ENCODE data around the gene RNF7.
"Not testable (repeated sequence)": the region's sequence is repeated elsewhere in the genome, so short reads cannot be mapped to it uniquely, and the experiment has no call there.

Gene RNF7

GRCh38 chr3:141735770-141736465, 2.2 kb upstream of the RNF7 start:
- no peak for DNase-seq

GRCh38 chr3:141737093-141737492, 1.0 kb upstream of the RNF7 start:
- DNase-seq, result no peak

- no peak for DNase-seq
Measured at GRCh38 chr3:141737678-141738021, 448 bp upstream of the RNF7 start.

- peak; percentile 58 for DNase-seq
Measured at GRCh38 chr3:141738891-141739363, 829 bp downstream of the RNF7 start.

- DNase-seq, result no peak
Measured at GRCh38 chr3:141739731-141740130, 1.6 kb downstream of the RNF7 start.

GRCh38 chr3:141740349-141740748, 2.3 kb downstream of the RNF7 start:
- DNase-seq, result no peak

- DNase-seq, result no peak
Measured at GRCh38 chr3:141743305-141743704, 5.2 kb downstream of the RNF7 start.

- DNase-seq, result no peak
Measured at GRCh38 chr3:141746962-141747361, 8.9 kb downstream of the RNF7 start.

GRCh38 chr3:141753399-141753798, 15.3 kb downstream of the RNF7 start:
- no peak for DNase-seq

- no peak for DNase-seq
Measured at GRCh38 chr3:141754032-141754431, 15.9 kb downstream of the RNF7 start.

GRCh38 chr3:141762552-141762951, 24.5 kb downstream of the RNF7 start:
- DNase-seq, result not testable (repeated sequence)

GRCh38 chr3:141763088-141763750, 25.1 kb downstream of the RNF7 start, which contains the start of gene GRK7:
Gene GRK7, plus strand, starts transcription at chr3:141763408. Its CDS starts 14,877 bp downstream, at chr3:141778285.
- DNase-seq, result no peak

- DNase-seq, result no peak
Measured at GRCh38 chr3:141764045-141764444, 25.9 kb downstream of the RNF7 start.

- no peak for DNase-seq
Measured at GRCh38 chr3:141764465-141764864, 26.4 kb downstream of the RNF7 start.

GRCh38 chr3:141764986-141765385, 26.9 kb downstream of the RNF7 start:
- DNase-seq, result no peak

- no peak for DNase-seq
Measured at GRCh38 chr3:141767066-141767465, 29.0 kb downstream of the RNF7 start.

- no peak for DNase-seq
Measured at GRCh38 chr3:141769221-141769894, 31.3 kb downstream of the RNF7 start.

- DNase-seq, result no peak
Measured at GRCh38 chr3:141773676-141774075, 35.6 kb downstream of the RNF7 start.

GRCh38 chr3:141776376-141776775, 38.3 kb downstream of the RNF7 start:
- DNase-seq, result no peak

- DNase-seq, result no peak
Measured at GRCh38 chr3:141776885-141777284, 38.8 kb downstream of the RNF7 start.

- no peak for DNase-seq
Measured at GRCh38 chr3:141777957-141778813, 40.1 kb downstream of the RNF7 start.

- DNase-seq, result no peak
Measured at GRCh38 chr3:141779667-141780066, 41.6 kb downstream of the RNF7 start.

GRCh38 chr3:141782386-141782932, 44.4 kb downstream of the RNF7 start:
- no peak for DNase-seq

All from NCI-H2171 treated with DMSO at 0.1 percent for 48 hours (cell line).